T-helper 17 cell (primary cell): ENCODE measurements around the gene RAB36. TPM values are rescaled to one million over a fixed set of nuclear protein-coding genes. Genes with fewer than 3 reads are reported as not detected.

Source experiments
- ATAC-seq: fragments of 150-1000 bp; cut with Tn5 transposase; 2 replicates; pipeline ENCODE4 v1.10.0; 2021; ENCODE audit warnings: mild to moderate bottlenecking, moderate library complexity
- DNase-seq, 3 donors: peaks; one replicate each; pipeline versions ENCODE4 v3.0.0 to v3.0.0-alpha.2; 2020 to 2021
- H3K9me3 ChIP-seq: one replicate; pipeline ENCODE4 v1.7.0; 2013; ENCODE audit warnings: low read length, mild to moderate bottlenecking; ENCODE audit not compliant: control insufficient read depth, poor library complexity, severe bottlenecking
- H3K27ac Mint-ChIP-seq: one replicate; pipeline ENCODE4 v1.8.0; 2022; ENCODE audit warnings: mild to moderate bottlenecking, moderate library complexity, mixed read lengths
- H3K27me3 Mint-ChIP-seq: one replicate; pipeline ENCODE4 v1.8.0; 2022; ENCODE audit warnings: mixed read lengths
- H3K36me3 Mint-ChIP-seq: one replicate; pipeline ENCODE4 v1.8.0; 2022; ENCODE audit warnings: low read depth, mixed read lengths
- H3K4me1 Mint-ChIP-seq: one replicate; pipeline ENCODE4 v1.8.0; 2022; ENCODE audit warnings: mild to moderate bottlenecking, mixed read lengths
- H3K4me3 Mint-ChIP-seq: one replicate; pipeline ENCODE4 v1.8.0; 2022; ENCODE audit warnings: mild to moderate bottlenecking, moderate library complexity, mixed read lengths
- total RNA-seq, 4 donors: library from RNA in 2 of 4; stranded (reverse) in 2 of 4; gene quantifications; one replicate each; pipeline ENCODE4 v1.2.3 and lab custom pipeline; 2022 to 2026

The RAB36 gene
- total RNA-seq, 2 donors from 2014 or later = 1.1 to 2.4 TPM

GRCh38 chr22:23121000-23121421, 24.3 kb upstream of the RAB36 start:
- DNase-seq = no peak
- H3K36me3 Mint-ChIP-seq = peaks cover under 1% of the 10 kb centered on the region
- no peaks in the 10 kb centered on the region for H3K9me3 ChIP-seq
- H3K4me3 Mint-ChIP-seq = no peak overlapping the region
- ATAC-seq = no peak
- H3K27me3 Mint-ChIP-seq = peaks cover 4% of the 10 kb centered on the region
- peak overlapping the region; percentile 85 for H3K27ac Mint-ChIP-seq
- peaks cover 6% of the 10 kb centered on the region for H3K4me1 Mint-ChIP-seq

- ATAC-seq (no peak), DNase-seq (no peak)
- no peaks in the 10 kb centered on the region for H3K9me3 ChIP-seq
- Mint-ChIP-seq H3K36me3 (no peaks in the 10 kb centered on the region), H3K4me3 (no peak overlapping the region), H3K27ac (peak overlapping the region; percentile 85), H3K27me3 (peaks cover 4% of the 10 kb centered on the region), H3K4me1 (peaks cover 6% of the 10 kb centered on the region)
Observed at GRCh38 chr22:23121424-23121823, 23.9 kb upstream of the RAB36 start.

GRCh38 chr22:23122216-23122957, 22.9 kb upstream of the RAB36 start:
- H3K4me3 Mint-ChIP-seq = no peak overlapping the region
- peaks cover 6% of the 10 kb centered on the region for H3K4me1 Mint-ChIP-seq
- H3K27ac Mint-ChIP-seq = peak overlapping the region; percentile 9
- peaks cover 4% of the 10 kb centered on the region for H3K27me3 Mint-ChIP-seq
- DNase-seq (no peak), ATAC-seq (no peak)
- H3K9me3 ChIP-seq = no peaks in the 10 kb centered on the region
- H3K36me3 Mint-ChIP-seq = no peaks in the 10 kb centered on the region

GRCh38 chr22:23122992-23123803, 22.1 kb upstream of the RAB36 start:
- Mint-ChIP-seq H3K4me1 (peaks cover 6% of the 10 kb centered on the region), H3K27ac (no peak overlapping the region), H3K4me3 (no peak overlapping the region), H3K36me3 (no peaks in the 10 kb centered on the region), H3K27me3 (peaks cover 4% of the 10 kb centered on the region)
- ATAC-seq (no peak), DNase-seq (no peak)
- no peaks in the 10 kb centered on the region for H3K9me3 ChIP-seq

- Mint-ChIP-seq H3K4me3 (no peak overlapping the region), H3K4me1 (peaks cover 9% of the 10 kb centered on the region), H3K27ac (peak overlapping the region; percentile 49), H3K27me3 (peaks cover 4% of the 10 kb centered on the region), H3K36me3 (no peaks in the 10 kb centered on the region)
- no peak for DNase-seq
- ATAC-seq = no peak
- no peaks in the 10 kb centered on the region for H3K9me3 ChIP-seq
Observed at GRCh38 chr22:23123804-23124254, 21.4 kb upstream of the RAB36 start.

GRCh38 chr22:23124611-23125511, 20.4 kb upstream of the RAB36 start:
- H3K36me3 Mint-ChIP-seq = no peaks in the 10 kb centered on the region
- H3K27ac Mint-ChIP-seq = peak overlapping the region; percentile 49
- no peak for DNase-seq
- H3K9me3 ChIP-seq = no peaks in the 10 kb centered on the region
- no peak for ATAC-seq
- H3K4me1 Mint-ChIP-seq = peaks cover 3% of the 10 kb centered on the region
- no peak overlapping the region for H3K4me3 Mint-ChIP-seq
- H3K27me3 Mint-ChIP-seq = peaks cover 4% of the 10 kb centered on the region

GRCh38 chr22:23125512-23126103, 19.7 kb upstream of the RAB36 start:
- Mint-ChIP-seq H3K36me3 (no peaks in the 10 kb centered on the region), H3K4me1 (peaks cover 3% of the 10 kb centered on the region), H3K27me3 (peaks cover 4% of the 10 kb centered on the region), H3K4me3 (no peak overlapping the region), H3K27ac (no peak overlapping the region)
- ATAC-seq (no peak), DNase-seq (no peak)
- no peaks in the 10 kb centered on the region for H3K9me3 ChIP-seq

DNA sequence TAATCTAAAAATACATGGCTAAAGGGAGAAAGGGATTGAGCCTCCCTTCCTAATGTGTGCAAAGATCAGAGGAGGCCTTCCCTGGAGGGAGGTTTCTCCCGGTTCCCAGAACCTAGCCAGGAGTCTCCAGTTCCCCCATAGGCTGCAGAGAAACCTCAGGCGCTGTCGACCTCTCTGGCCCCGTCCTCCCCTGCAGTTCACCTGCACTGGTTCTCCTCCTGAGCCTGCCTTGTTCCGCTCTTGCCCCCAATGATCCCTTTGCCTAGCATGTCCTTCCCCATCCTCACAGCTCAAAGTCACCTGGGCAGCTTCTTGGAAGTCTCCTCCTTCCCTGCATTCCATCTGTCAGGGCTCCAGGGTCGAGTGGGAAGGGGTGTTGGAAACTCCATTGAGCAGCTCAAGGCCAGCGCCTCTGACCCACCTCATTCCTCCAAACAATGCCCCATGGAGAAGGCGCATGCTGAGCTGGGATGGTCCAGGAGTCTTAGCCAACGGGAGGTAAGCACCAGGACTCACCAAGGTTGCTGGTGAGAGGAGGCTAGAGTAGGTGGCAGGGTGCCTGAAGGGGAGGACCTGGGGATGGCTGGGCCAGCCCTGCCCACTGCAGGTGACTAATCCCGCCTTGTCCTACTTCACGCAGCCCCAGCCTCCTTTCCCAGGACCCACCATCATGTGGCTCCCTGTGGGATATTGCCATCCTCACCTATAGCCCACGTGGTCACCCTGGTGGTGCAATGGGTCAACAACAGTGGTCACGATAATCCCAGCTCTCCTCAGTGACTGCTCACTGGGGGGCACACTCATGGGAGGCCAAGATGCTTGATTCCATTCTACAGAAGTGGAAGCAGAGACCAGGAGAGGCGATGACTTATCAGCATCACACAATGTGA, 18.9 kb upstream of the RAB36 start:
- Mint-ChIP-seq H3K36me3 (no peaks in the 10 kb centered on the region), H3K27ac (no peak overlapping the region)

GRCh38 chr22:23127055-23127756, 18.1 kb upstream of the RAB36 start:
- Mint-ChIP-seq H3K27ac (no peak overlapping the region), H3K27me3 (peaks cover 4% of the 10 kb centered on the region), H3K4me1 (peaks cover 3% of the 10 kb centered on the region), H3K36me3 (no peaks in the 10 kb centered on the region), H3K4me3 (no peak overlapping the region)
- H3K9me3 ChIP-seq = no peaks in the 10 kb centered on the region
- no peak for ATAC-seq
- no peak for DNase-seq

More for the DNA sequence above, 18.9 kb upstream of the RAB36 start:
- no peak for DNase-seq
- ATAC-seq = no peak
- H3K27me3 Mint-ChIP-seq = peaks cover 4% of the 10 kb centered on the region
- H3K4me3 Mint-ChIP-seq = no peak overlapping the region
- peaks cover 3% of the 10 kb centered on the region for H3K4me1 Mint-ChIP-seq
- no peaks in the 10 kb centered on the region for H3K9me3 ChIP-seq

- no peak overlapping the region for H3K4me3 Mint-ChIP-seq
- H3K4me1 Mint-ChIP-seq = peaks cover 3% of the 10 kb centered on the region
- no peak for DNase-seq
- no peaks in the 10 kb centered on the region for H3K9me3 ChIP-seq
- H3K27me3 Mint-ChIP-seq = peaks cover 4% of the 10 kb centered on the region
- no peaks in the 10 kb centered on the region for H3K36me3 Mint-ChIP-seq
- H3K27ac Mint-ChIP-seq = no peak overlapping the region
- ATAC-seq = no peak
Observed at GRCh38 chr22:23127788-23128187, 17.5 kb upstream of the RAB36 start.

DNA sequence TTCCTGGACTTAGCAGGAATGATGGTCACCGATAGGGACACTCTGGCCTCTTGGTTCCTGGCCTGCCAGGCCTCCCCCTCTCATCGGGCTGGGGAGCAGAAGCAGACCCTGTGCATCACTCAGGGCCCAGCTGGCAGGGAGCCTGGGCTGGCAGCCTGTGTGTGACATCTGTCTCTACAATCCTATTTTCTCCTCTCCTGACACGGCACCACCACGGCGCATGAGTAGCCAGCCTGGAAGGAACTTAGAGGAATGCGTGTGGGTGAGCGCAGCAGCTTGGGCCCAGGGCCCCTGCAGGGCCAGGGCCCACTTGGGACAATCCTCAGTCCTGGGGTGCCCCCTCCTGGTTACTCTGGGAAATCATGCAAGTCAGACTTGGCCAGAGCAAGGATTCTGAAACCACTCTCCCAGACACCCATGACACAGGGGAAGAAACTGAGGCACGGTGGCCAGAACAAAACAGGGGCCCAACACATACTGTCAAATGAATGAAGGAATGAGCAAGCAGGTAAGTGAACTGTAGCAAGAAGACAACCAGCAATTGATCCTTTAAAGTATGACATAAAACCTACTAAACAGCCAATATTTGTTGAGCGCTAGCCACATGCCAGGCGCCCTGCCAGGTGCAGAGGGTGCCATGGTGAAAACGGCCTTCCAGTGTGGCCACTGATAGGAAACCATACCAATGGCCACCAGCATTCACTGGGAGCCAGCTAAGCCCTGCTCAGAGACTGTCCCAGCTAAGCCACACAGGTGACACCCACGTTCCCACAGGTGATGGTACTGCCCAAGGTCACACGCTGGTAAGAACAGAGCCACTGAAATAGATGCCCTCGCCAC, 16.8 kb upstream of the RAB36 start:
- peak; percentile 93 for ATAC-seq
- no peak overlapping the region for H3K27ac Mint-ChIP-seq
- no peak overlapping the region for H3K4me3 Mint-ChIP-seq
- no peaks in the 10 kb centered on the region for H3K36me3 Mint-ChIP-seq
- H3K9me3 ChIP-seq = no peaks in the 10 kb centered on the region
- peak; percentile 38 to 71 (median 44) for DNase-seq
- H3K27me3 Mint-ChIP-seq = no peaks in the 10 kb centered on the region
- H3K4me1 Mint-ChIP-seq = peaks cover 3% of the 10 kb centered on the region
